ENCODE data around the gene LCN9. TPM values are rescaled to one million over a fixed set of nuclear protein-coding genes. Genes with fewer than 3 reads are reported as not detected.

The LCN9 gene
- total RNA-seq, 4 donors from 2014 or later, result 1.4 TPM; not detected in 3

DNA sequence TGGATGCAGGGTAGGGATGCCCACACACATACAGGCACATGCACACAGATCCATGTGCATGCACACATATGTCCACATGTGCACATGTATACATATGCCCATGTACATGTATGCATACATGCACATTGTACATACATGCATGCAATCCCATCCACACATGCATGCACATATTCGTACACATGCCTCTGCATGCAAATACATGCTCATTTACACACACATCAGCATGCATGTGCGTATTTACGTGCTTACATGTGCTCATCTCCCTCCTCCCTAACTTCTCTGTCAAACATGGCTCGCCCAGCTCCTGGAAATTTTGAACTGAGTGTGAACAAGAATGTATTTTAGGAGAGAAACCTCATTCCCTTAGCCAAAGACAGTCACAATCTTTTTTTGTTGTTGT is 45.1 kb downstream of the LCN9 start:
- ATAC-seq (ENCODE audit: low FRiP score) (no peak), DNase-seq (ENCODE audit: low spot score) (no peak)
- TF ChIP-seq, protein P1, sequence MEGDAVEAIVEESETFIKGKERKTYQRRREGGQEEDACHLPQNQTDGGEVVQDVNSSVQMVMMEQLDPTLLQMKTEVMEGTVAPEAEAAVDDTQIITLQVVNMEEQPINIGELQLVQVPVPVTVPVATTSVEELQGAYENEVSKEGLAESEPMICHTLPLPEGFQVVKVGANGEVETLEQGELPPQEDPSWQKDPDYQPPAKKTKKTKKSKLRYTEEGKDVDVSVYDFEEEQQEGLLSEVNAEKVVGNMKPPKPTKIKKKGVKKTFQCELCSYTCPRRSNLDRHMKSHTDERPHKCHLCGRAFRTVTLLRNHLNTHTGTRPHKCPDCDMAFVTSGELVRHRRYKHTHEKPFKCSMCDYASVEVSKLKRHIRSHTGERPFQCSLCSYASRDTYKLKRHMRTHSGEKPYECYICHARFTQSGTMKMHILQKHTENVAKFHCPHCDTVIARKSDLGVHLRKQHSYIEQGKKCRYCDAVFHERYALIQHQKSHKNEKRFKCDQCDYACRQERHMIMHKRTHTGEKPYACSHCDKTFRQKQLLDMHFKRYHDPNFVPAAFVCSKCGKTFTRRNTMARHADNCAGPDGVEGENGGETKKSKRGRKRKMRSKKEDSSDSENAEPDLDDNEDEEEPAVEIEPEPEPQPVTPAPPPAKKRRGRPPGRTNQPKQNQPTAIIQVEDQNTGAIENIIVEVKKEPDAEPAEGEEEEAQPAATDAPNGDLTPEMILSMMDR (IDR thresholded peaks at IDR 0.05), result no peak

DNA sequence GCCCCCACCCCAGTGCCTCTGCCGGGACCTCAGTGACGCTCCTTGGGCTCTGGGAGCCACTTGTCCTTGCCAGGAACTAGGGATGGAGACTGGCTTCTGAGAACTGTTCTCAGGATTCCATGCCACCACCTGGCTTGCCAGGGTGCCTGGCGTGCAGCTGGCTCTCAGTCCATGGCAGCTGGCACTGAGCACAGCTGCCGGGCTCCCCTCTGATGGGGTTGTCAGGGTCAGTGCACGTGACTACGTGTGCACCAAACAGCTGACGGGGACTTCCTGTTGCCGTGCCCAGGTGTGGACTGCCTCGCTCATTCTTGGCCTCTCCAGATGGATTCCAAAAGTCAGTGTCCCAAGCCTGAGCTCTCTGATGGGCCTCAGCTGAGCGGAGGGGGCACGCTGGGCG is 48.3 kb downstream of the LCN9 start:
- no peak for ATAC-seq (ENCODE audit: low FRiP score)
- TF ChIP-seq, protein P1 (IDR thresholded peaks at IDR 0.05), result no peak
- no peak for DNase-seq (ENCODE audit: low spot score)

DNA sequence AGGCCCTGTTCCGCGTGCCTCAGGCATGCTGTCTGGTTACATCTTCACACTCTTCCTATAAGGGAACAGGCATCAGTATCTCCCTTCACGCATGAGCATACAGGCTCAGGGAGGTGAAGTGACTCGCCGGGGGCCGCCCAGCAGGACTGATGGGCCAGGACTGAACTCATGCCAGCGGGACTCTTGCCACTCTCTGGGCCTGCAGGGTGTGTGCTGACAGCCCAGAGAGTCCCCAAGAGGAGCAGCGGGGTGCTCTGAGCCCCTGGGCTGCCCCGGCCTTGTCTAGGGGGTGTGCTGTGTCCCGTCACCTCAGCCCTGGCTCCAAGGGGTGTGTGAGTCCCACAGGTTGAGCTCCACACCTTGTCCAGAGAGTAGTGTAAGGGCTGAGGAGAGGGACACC is 48.8 kb downstream of the LCN9 start:
- TF ChIP-seq, protein P1 (IDR thresholded peaks at IDR 0.05), result no peak
- ATAC-seq (ENCODE audit: low FRiP score) (no peak), DNase-seq (ENCODE audit: low spot score) (no peak)

DNA sequence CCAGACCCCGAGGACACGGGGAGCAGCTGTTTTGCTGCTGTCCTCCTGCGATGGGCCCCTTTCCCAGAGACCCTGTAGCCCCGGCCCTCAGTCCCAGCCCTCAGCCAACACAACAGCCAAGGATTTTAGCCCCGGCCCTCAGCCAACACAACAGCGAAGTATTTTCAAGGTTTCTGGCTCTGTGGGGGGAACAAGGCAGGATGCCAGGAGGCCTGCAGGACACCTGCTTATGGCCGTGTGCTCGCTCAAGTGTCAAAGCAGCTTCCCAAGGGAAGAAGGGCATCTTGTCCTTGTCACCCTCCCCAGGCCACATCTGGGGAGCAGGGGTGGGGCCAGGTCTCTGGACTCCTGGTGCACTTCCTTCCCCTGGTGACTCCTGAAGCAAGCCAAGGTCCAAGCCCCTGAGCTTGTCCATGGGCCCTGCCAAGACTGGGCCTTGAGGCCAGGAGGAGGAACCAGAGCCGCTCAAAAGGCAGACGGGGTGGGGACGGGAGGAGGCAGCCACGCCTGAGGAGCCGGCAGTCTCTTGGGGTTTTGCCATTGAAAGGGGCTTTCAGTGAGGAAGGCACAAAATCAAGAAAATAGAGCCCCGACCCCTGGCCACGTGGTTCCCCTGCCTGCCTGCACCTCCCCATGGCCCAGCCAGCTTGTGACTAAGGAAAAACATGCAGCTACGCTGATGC is 49.6 kb downstream of the LCN9 start:
- no peak for DNase-seq (ENCODE audit: low spot score)
- no peak for ATAC-seq (ENCODE audit: low FRiP score)
- TF ChIP-seq, protein P1 (IDR thresholded peaks at IDR 0.05), result no peak

DNA sequence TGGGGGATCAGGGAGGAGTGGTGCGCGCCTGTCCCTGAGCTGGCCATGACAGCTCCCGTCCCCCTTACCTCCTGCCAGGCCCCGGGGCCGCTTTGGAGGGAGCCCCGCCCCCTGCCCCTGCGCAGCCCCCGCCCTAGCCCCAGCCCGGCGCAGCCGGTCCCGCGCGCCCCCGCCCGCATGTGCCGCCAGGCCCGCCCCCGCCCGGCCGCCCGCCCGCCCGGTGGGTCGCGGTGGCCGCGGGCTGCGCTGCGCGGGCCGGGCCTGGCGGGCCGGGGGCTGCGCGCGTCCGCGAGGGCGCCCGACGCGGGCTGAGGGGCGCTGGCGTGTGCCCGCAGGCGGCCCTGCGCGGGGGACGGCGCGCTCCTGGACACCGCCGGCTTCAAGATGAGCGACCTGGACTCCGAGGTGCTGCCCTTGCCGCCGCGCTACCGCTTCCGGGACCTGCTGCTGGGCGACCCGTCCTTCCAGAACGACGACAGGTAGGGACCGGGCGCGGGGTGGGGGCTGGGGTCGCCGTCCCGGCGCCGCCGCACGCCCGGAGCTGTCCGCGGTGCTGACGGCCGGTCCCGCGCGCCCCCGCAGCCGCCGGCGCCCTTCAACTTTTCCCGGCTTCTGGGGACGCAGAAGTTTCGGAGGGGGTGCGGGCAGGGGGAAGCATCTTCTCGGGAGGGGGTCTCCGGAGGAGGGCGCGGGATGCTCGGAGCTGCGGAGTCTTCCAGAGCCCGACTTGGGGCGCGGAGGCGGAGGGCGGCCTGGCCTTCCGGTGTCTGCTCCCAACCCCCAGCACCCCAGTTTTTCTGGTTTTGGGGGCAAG is 51.3 kb downstream of the LCN9 start:
- TF ChIP-seq, protein P1 (IDR thresholded peaks at IDR 0.05), result no peak
- ATAC-seq (ENCODE audit: low FRiP score) (no peak), DNase-seq (ENCODE audit: low spot score) (no peak)

DNA sequence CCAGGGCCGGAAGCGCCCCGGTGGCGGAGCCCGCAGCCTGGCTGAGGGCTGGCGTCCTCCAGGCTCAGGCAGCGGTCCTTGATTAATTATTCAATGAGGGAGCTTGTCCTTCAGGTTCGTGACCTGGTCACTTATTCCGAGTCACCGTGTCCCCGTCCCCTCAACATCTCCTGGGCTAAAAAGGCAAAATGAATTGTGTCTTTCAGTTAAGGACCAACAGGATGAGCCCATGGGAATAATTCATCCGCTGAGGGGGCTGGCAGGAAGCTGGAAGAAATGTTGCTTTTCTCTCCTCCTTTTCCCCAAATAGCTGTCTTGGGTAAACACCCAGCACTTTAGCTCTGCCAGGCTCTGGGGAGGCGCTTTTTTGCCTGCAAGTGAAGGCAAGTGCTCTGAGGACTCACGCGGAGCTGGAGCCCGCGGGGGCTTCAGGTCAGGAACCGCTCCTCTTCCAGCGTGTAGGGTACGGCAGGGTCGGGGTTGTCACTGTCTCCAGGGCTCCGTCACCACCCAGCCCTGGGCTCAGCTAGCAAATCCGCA is 52.0 kb downstream of the LCN9 start:
- TF ChIP-seq, protein P1 (IDR thresholded peaks at IDR 0.05), result no peak
- DNase-seq (ENCODE audit: low spot score) (no peak), ATAC-seq (ENCODE audit: low FRiP score) (no peak)
